Osteocyte (in vitro differentiated cells): ENCODE data around the gene B3GAT1. TPM values are rescaled to one million over a fixed set of nuclear protein-coding genes. Genes with fewer than 3 reads are reported as not detected.
"Not testable (repeated sequence)": the region's sequence is repeated elsewhere in the genome, so short reads cannot be mapped to it uniquely, and the experiment has no call there.

Source experiments
- DNase-seq: peaks from one replicate; pipeline ENCODE4 v3.0.0; 2021; ENCODE audit warnings: mixed read lengths; ENCODE audit not compliant: unreplicated experiment; ENCODE audit errors: extremely low spot score
- H3K27ac Mint-ChIP-seq: one replicate; pipeline ENCODE4 v1.8.0; 2021; ENCODE audit warnings: mild to moderate bottlenecking, mixed read lengths; ENCODE audit not compliant: unreplicated experiment
- H3K27me3 Mint-ChIP-seq: one replicate; pipeline ENCODE4 v1.8.0; 2021; ENCODE audit warnings: mixed read lengths; ENCODE audit not compliant: unreplicated experiment
- H3K36me3 Mint-ChIP-seq: one replicate; pipeline ENCODE4 v1.8.0; 2021; ENCODE audit warnings: mixed read lengths; ENCODE audit not compliant: unreplicated experiment
- H3K4me1 Mint-ChIP-seq: one replicate; pipeline ENCODE4 v1.8.0; 2021; ENCODE audit warnings: mixed read lengths; ENCODE audit not compliant: unreplicated experiment
- H3K4me3 Mint-ChIP-seq: one replicate; pipeline ENCODE4 v1.8.0; 2021; ENCODE audit warnings: mild to moderate bottlenecking, moderate library complexity, mixed read lengths; ENCODE audit not compliant: unreplicated experiment
- H3K9me3 Mint-ChIP-seq: one replicate; pipeline ENCODE4 v1.8.0; 2021; ENCODE audit warnings: mixed read lengths; ENCODE audit not compliant: unreplicated experiment
- CTCF ChIP-seq: fragments of 200-600 bp; sonication (generic); IDR thresholded peaks from 2 replicates; pipeline ENCODE4 v1.5.0; 2021; ENCODE audit warnings: antibody characterized with exemption, mild to moderate bottlenecking, moderate library complexity
- total RNA-seq: library from RNA; stranded (reverse); gene quantifications from 2 replicates; pipeline ENCODE4 v1.2.1, GENCODE V29; 2021

The B3GAT1 gene
- total RNA-seq, 1 donor from 2014 or later = 2.4 TPM

GRCh38 chr11:134347441-134347840 is 64.6 kb downstream of the B3GAT1 start:
- peaks cover 14% of the 10 kb centered on the region for H3K27me3 Mint-ChIP-seq
- H3K4me1 Mint-ChIP-seq = no peaks in the 10 kb centered on the region
- no peak for TF ChIP-seq CTCF
- H3K36me3 Mint-ChIP-seq = no peaks in the 10 kb centered on the region
- DNase-seq = peak; percentile 56
- H3K27ac Mint-ChIP-seq = no peak overlapping the region
- H3K4me3 Mint-ChIP-seq = no peak overlapping the region
- no peaks in the 10 kb centered on the region for H3K9me3 Mint-ChIP-seq

- TF ChIP-seq CTCF = no peak
- H3K4me3 Mint-ChIP-seq = no peak overlapping the region
- H3K27me3 Mint-ChIP-seq = peaks cover 10% of the 10 kb centered on the region
- DNase-seq = peak; percentile 67
- no peak overlapping the region for H3K27ac Mint-ChIP-seq
- H3K4me1 Mint-ChIP-seq = no peaks in the 10 kb centered on the region
- no peaks in the 10 kb centered on the region for H3K36me3 Mint-ChIP-seq
- H3K9me3 Mint-ChIP-seq = no peaks in the 10 kb centered on the region
Measured at GRCh38 chr11:134346976-134347350, 65.1 kb downstream of the B3GAT1 start.

GRCh38 chr11:134346101-134346975 is 65.7 kb downstream of the B3GAT1 start:
- TF ChIP-seq CTCF = no peak
- Mint-ChIP-seq H3K27me3 (peaks cover 10% of the 10 kb centered on the region), H3K9me3 (no peaks in the 10 kb centered on the region), H3K27ac (no peak overlapping the region), H3K4me1 (no peaks in the 10 kb centered on the region), H3K4me3 (no peak overlapping the region), H3K36me3 (no peaks in the 10 kb centered on the region)
- peak; percentile 82 for DNase-seq

- peak; percentile 63 for DNase-seq
- TF ChIP-seq CTCF = no peak
- no peaks in the 10 kb centered on the region for H3K9me3 Mint-ChIP-seq
- no peak overlapping the region for H3K27ac Mint-ChIP-seq
- H3K36me3 Mint-ChIP-seq = no peaks in the 10 kb centered on the region
- no peaks in the 10 kb centered on the region for H3K4me1 Mint-ChIP-seq
- peaks cover 7% of the 10 kb centered on the region for H3K27me3 Mint-ChIP-seq
- H3K4me3 Mint-ChIP-seq = no peak overlapping the region
Measured at GRCh38 chr11:134345237-134345550, 66.8 kb downstream of the B3GAT1 start.

GRCh38 chr11:134344497-134345236 is 67.4 kb downstream of the B3GAT1 start:
- H3K4me1 Mint-ChIP-seq, H3K27ac Mint-ChIP-seq, H3K4me3 Mint-ChIP-seq, H3K36me3 Mint-ChIP-seq, H3K9me3 Mint-ChIP-seq: not testable (repeated sequence)
- H3K27me3 Mint-ChIP-seq = peaks cover 11% of the 10 kb centered on the region
- DNase-seq = peak; percentile 79
